SU-DHL-6 (cell line): ENCODE data around the gene PCOLCE2.

Experiments used
- CTCF ChIP-seq: fragments of 200-600 bp; sonication (generic); IDR thresholded peaks from one replicate; pipeline ENCODE4 v1.5.1; 2017; ENCODE audit warnings: antibody characterized with exemption, mild to moderate bottlenecking, low read length, moderate library complexity; ENCODE audit not compliant: insufficient read depth, poor library complexity, severe bottlenecking
- EZH2phosphoT487 ChIP-seq: fragments of 200-600 bp; sonication (generic), shearing (Covaris generic); conservative IDR thresholded peaks from 2 replicates; pipeline ENCODE4 v1.6.1; 2018; ENCODE audit warnings: mild to moderate bottlenecking, antibody characterized with exemption, low read length, moderate library complexity, mixed read lengths

- TF ChIP-seq CTCF (no peak), EZH2phosphoT487 (no peak)
Observed at GRCh38 chr3:142778541-142778940, 110.3 kb downstream of the PCOLCE2 start.
